ENCODE results near the gene ZNF292. TPM values are rescaled to one million over a fixed set of nuclear protein-coding genes. Genes with fewer than 3 reads are reported as not detected.

Gene ZNF292
- total and polyA plus RNA-seq, 2 donors (not counting 1 experiment from before 2014, with no cell fraction given), result 14.3 to 23.6 TPM

DNA sequence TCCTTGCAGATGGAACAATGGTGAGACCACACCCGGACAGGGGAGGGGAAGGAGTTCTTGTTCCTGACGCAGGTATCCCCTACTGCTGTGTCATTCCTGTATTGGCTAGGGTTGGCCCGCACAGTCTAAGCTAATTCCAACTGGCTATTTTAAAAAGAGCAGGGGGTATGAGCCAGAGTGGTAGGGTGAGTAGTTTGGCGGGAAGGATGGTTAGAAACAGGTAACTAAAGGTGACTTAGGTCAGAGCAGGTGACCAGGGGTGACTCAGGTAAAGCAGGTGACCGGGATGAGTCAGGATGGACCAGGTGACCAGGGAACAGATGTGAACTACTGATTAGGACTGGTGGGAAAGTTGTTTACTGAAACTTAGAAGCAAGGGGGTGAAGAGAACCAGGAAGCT, 58.0 kb downstream of the ZNF292 start:
- TF ChIP-seq EZH2 (IDR thresholded peaks at IDR 0.05; ENCODE audit: low read length, missing control alignments), result no peak
- TF ChIP-seq CTCF (conservative IDR thresholded peaks at IDR 0.05 in 1 of 2, IDR thresholded peaks at IDR 0.05 in 1 of 2; ENCODE audit: low read depth in 1 of 2, low read length in 2 of 2), result no peak
- peaks cover 1% of the 10 kb centered on the region for H4K20me1 ChIP-seq (ENCODE audit: control insufficient read depth, extremely low read depth, insufficient read depth, low read length)
- no peak overlapping the region for H3K9ac ChIP-seq (ENCODE audit: insufficient read depth, low read length)
- no peaks in the 10 kb centered on the region for H3K27me3 ChIP-seq (ENCODE audit: control insufficient read depth, insufficient read depth, low read length)
- DNase-seq (ENCODE audit: low read depth in 2 of 2), result no peak
- H3K4me2 ChIP-seq (ENCODE audit: extremely low read depth, insufficient read depth, low read length), result no peak overlapping the region
- no peaks in the 10 kb centered on the region for H3K9me3 ChIP-seq (ENCODE audit: control insufficient read depth, insufficient read depth, low read depth, low read length)
- H3K27ac ChIP-seq (ENCODE audit: insufficient read depth, low read length), result no peak overlapping the region
- peaks cover 35% of the 10 kb centered on the region for H3K79me2 ChIP-seq (ENCODE audit: control insufficient read depth, insufficient read depth, low read length)
- no peaks in the 10 kb centered on the region for H3K4me1 ChIP-seq (ENCODE audit: control insufficient read depth, extremely low read depth, insufficient read depth, low read length)
- H3K36me3 ChIP-seq (ENCODE audit: control insufficient read depth, insufficient read depth, low read length), result no peaks in the 10 kb centered on the region
- no peak overlapping the region for H2AFZ ChIP-seq (ENCODE audit: low read length)
- no peak overlapping the region for H3K4me3 ChIP-seq (replicated peaks in 1 of 4; ENCODE audit: control extremely low read depth in 1 of 4, insufficient read depth in 1 of 4, low read depth in 3 of 4, low read length in 4 of 4)

DNA sequence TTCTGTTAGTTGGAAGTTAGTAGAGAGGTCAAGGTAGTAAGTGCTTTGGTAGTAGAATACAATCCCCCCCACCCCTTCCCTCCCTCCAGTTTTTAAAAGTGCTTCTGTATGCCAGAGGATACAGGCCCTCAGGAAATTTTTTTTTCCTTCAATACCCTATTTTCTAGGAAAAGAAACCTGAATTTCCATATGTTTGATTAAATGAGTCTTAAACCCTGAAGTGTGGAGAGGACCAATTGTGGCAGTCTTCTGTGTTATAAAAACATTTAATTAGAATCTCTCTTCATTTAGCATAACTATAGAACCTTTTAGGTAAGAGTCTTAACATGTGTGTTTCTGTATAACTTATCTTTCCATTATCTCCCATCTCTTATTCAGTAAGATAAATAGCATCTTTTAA, 59.5 kb downstream of the ZNF292 start:
- Histone ChIP-seq H3K9ac (ENCODE audit: insufficient read depth, low read length) (no peak overlapping the region), H3K4me2 (ENCODE audit: extremely low read depth, insufficient read depth, low read length) (no peak overlapping the region), H3K27me3 (ENCODE audit: control insufficient read depth, insufficient read depth, low read length) (no peaks in the 10 kb centered on the region), H3K27ac (ENCODE audit: insufficient read depth, low read length) (no peak overlapping the region), H3K79me2 (ENCODE audit: control insufficient read depth, insufficient read depth, low read length) (peaks cover 30% of the 10 kb centered on the region), H3K4me3 (replicated peaks in 1 of 4; ENCODE audit: control extremely low read depth in 1 of 4, insufficient read depth in 1 of 4, low read depth in 3 of 4, low read length in 4 of 4) (no peak overlapping the region), H2AFZ (ENCODE audit: low read length) (no peak overlapping the region), H4K20me1 (ENCODE audit: control insufficient read depth, extremely low read depth, insufficient read depth, low read length) (peaks cover 1% of the 10 kb centered on the region), H3K4me1 (ENCODE audit: control insufficient read depth, extremely low read depth, insufficient read depth, low read length) (no peaks in the 10 kb centered on the region), H3K36me3 (ENCODE audit: control insufficient read depth, insufficient read depth, low read length) (no peaks in the 10 kb centered on the region), H3K9me3 (ENCODE audit: control insufficient read depth, insufficient read depth, low read depth, low read length) (no peaks in the 10 kb centered on the region)
- TF ChIP-seq EZH2 (IDR thresholded peaks at IDR 0.05; ENCODE audit: low read length, missing control alignments) (no peak), CTCF (conservative IDR thresholded peaks at IDR 0.05 in 1 of 2, IDR thresholded peaks at IDR 0.05 in 1 of 2; ENCODE audit: low read depth in 1 of 2, low read length in 2 of 2) (no peak)
- DNase-seq (ENCODE audit: low read depth in 2 of 2), result no peak

DNA sequence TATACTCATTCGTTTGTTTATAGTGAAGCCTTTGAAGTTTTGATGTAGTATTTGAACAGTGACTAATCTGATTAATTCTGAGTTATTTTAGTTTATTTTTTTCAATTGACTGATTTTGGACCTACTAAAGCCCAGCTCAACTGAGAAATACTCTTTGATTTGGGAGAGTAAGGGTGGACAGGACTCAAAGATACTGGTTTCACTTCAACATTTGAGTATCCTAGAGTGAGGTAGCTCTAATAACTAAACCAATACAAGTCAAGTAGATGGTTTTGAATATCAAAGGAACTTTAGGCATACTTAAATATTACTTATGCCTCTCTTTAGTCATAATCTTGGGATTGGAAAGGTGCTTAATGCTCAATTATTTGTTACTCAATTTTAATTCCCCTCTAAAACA, 65.6 kb downstream of the ZNF292 start:
- Histone ChIP-seq H3K36me3 (ENCODE audit: control insufficient read depth, insufficient read depth, low read length) (no peaks in the 10 kb centered on the region), H4K20me1 (ENCODE audit: control insufficient read depth, extremely low read depth, insufficient read depth, low read length) (peaks cover 1% of the 10 kb centered on the region), H3K9ac (ENCODE audit: insufficient read depth, low read length) (no peak overlapping the region), H3K27ac (ENCODE audit: insufficient read depth, low read length) (no peak overlapping the region), H3K79me2 (ENCODE audit: control insufficient read depth, insufficient read depth, low read length) (no peaks in the 10 kb centered on the region), H3K27me3 (ENCODE audit: control insufficient read depth, insufficient read depth, low read length) (no peaks in the 10 kb centered on the region), H3K4me3 (replicated peaks in 1 of 4; ENCODE audit: control extremely low read depth in 1 of 4, insufficient read depth in 1 of 4, low read depth in 3 of 4, low read length in 4 of 4) (no peak overlapping the region), H2AFZ (ENCODE audit: low read length) (no peak overlapping the region), H3K9me3 (ENCODE audit: control insufficient read depth, insufficient read depth, low read depth, low read length) (no peaks in the 10 kb centered on the region), H3K4me2 (ENCODE audit: extremely low read depth, insufficient read depth, low read length) (no peak overlapping the region), H3K4me1 (ENCODE audit: control insufficient read depth, extremely low read depth, insufficient read depth, low read length) (no peaks in the 10 kb centered on the region)
- no peak for DNase-seq (ENCODE audit: low read depth in 2 of 2)
- no peak for TF ChIP-seq CTCF (conservative IDR thresholded peaks at IDR 0.05 in 1 of 2, IDR thresholded peaks at IDR 0.05 in 1 of 2; ENCODE audit: low read depth in 1 of 2, low read length in 2 of 2)
- TF ChIP-seq EZH2 (IDR thresholded peaks at IDR 0.05; ENCODE audit: low read length, missing control alignments), result no peak
